Activated CD8-positive, alpha-beta memory T cell treated with anti-CD3 and anti-CD28 coated beads, Interleukin-2, amount 50 U/mL, for 1 hour (primary cell): ENCODE data around the gene PKHD1.
"Not testable (repeated sequence)": the region's sequence is repeated elsewhere in the genome, so short reads cannot be mapped to it uniquely, and the experiment has no call there.

Experiments used
- DNase-seq: peaks from one replicate; pipeline ENCODE4 v3.0.0-alpha.2; 2020; ENCODE audit errors: extremely low read depth

PKHD1 gene

GRCh38 chr6:51926125-51926524 is 161.3 kb downstream of the PKHD1 start:
- no peak for DNase-seq

GRCh38 chr6:51922479-51922878 is 164.9 kb downstream of the PKHD1 start:
- not testable (repeated sequence) for DNase-seq

DNA sequence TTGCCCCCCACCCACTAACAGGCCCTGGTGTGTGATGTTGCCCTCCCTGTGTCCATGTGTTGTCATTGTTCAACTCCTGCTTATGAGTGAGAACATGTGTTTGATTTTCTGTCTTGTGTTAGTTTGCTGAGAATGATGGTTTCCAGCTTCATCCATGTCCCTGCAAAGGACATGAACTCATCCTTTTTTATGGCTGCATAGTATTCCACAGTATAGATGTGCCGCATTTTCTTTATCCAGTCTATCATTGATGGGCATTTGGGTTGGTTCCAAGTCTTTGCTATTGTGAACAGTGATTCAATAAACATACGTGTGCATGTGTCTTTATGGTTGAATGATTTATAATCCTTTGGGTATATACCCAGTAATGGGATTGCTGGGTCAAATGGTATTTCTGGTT is 169.1 kb downstream of the PKHD1 start:
- DNase-seq: not testable (repeated sequence)

GRCh38 chr6:51915098-51915497 is 172.3 kb downstream of the PKHD1 start:
- DNase-seq: no peak

GRCh38 chr6:51913265-51913664 is 174.1 kb downstream of the PKHD1 start:
- DNase-seq: no peak

GRCh38 chr6:51910851-51911250 is 176.6 kb downstream of the PKHD1 start:
- no peak for DNase-seq

DNA sequence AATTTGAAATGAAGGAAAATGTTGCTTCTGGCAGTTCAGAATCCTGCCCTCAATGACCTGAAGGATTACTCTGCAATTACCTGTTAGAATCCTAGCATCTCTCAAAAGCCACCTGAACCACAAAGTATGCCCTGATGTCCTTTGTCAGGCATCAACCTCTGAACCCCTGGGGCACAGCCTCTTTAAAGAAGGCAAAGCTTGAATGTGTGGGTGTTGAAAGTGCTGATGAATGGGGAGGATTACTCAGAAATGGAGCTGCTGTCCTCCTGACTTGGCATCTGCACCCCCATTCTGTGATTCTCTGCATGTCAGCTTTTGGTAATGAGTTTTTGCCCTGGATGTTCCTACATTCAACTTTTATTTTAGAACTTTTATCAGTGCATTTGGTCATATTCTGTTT is 179.2 kb downstream of the PKHD1 start:
- no peak for DNase-seq

DNA sequence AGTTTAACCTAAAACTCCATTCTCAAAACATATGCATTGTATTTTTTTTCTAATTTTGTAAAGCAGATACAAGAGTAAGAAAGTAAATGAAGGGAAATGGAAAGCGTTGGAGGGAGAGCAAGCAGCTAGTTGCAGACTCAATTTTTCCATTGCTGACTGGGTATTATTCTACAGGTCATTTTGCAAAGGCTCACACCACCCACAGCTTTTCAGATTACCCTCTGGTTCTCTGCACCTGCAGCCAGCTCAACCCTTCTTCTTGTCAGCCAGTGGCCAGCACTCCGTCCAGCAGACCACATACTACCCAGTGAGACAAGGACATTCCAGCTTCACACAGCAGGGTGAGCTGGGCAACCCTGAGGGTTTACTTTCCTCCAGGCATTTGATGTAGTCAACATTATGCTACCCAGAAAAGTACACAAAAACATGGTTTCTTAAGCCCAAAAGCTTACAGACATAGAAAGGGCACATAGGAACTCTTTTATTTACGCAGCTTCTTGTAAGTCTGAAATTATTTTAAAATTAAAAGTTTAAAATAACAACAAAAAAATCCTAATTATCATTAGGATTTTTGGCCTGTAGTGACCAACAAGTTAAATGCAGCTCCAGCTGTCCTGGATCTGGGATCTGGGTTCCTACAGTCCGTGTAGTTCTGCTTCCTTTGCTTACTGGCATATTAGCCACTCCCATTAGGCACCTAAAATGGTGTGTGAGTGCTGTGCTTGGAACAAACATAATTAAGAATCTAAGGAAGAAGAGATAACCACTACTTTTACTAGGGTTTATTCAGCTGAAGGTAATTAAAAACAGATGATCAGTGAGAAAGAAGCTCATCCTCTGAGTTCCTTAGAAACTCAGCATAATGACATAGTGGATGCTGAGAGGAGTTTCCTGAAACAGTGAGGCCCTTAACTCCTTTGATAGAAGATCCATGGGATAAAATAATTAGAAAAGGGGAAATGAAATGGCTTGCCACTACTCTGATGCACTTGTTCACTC is 185.3 kb downstream of the PKHD1 start:
- DNase-seq: no peak

- no peak for DNase-seq
Observed at GRCh38 chr6:51893366-51893765, 194.0 kb downstream of the PKHD1 start.

DNA sequence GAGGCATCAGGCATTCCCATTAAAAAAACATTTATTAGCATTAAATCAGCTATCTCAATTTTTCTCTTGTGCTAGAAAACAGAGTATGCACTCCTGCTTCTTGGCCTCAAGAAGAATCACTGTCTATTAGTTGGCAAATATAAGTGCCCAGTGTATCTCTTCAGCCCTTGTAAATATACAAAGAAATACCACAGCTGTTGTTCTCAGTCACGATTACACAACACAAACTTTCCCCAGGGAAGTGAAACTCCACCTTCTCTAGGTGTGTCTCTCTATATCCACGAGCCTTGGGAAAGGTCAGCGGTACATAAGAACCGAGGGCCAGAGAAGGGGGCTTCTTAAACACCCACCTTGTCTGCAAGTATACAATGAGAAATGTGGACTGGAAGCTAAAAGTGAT is 194.7 kb downstream of the PKHD1 start:
- no peak for DNase-seq

DNA sequence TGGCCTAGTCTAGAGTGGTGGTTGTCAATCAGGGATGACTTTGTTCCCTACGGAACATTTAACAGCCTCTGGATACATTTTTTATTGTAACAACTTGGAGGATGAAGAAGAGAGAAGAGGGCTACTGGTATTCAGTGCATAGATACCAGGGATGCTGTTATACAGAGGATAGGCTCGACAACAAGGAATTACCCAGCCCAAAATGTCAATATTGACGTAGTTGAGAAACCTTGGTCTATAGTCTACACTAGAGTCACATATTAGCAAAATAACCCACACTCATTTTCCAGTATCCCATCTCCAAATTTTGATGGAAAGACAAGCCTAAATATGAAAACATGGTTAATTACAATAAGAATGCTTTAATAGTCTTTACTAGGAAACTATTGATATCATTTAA is 195.1 kb downstream of the PKHD1 start:
- DNase-seq: no peak

- no peak for DNase-seq
Observed at GRCh38 chr6:51891784-51892183, 195.6 kb downstream of the PKHD1 start.

DNA sequence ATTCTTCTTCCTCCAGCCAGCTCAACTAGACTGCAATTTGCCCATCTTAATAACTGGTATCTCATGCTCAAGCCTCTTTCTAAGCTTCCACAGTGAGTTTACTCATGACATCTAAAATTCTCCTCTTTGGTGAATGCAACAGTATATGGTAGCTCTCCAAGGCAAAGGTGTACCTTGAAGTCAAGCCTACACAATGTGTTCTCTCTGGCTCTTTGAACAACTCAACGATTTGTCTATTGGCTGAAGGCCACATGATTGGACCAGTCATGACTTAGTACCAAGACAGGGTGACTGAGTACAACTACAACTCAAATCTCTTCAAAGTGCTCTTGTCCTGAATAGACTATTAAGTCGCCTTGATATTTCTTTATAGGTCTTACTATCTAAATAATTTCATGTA is 199.6 kb downstream of the PKHD1 start:
- no peak for DNase-seq

GRCh38 chr6:51885957-51886356 is 201.5 kb downstream of the PKHD1 start:
- DNase-seq: no peak

DNA sequence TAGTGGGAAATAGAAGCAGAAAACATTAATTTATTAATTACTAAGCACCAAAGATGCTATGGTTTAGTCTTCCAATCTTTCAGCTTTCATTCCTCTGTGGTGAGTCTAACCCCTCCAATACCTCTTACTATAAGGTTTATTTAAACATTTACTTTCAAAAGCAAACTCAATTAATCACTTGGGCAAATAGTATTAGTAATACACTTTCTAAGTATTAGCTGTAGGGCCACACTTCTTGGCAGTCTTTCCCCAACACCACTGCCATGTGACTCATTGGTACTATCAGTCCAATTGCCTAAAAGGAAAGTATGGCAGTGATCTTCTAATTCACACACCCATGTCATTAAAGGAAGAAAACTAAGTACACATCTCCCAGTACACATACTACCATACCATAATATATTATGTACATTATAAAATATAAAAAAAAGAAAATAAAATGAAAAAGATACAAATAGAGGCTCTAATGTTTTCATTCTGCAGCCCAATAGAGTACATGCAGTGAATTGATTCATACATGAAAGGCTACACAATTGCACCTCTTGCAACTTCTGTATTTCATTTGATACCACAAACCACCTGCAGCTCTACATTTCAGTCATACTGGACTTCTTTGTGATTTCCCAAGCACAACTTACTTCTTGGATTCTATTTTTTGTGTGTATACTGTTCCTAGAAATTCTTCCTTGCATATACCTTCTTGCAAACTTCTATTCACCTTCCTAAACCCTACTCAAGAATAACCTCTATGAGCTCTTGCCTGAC is 218.6 kb downstream of the PKHD1 start:
- DNase-seq: no peak

- DNase-seq: no peak
Observed at GRCh38 chr6:51866867-51867266, 220.5 kb downstream of the PKHD1 start.

GRCh38 chr6:51865996-51866395 is 221.4 kb downstream of the PKHD1 start:
- no peak for DNase-seq

GRCh38 chr6:51865176-51865575 is 222.2 kb downstream of the PKHD1 start:
- no peak for DNase-seq

DNA sequence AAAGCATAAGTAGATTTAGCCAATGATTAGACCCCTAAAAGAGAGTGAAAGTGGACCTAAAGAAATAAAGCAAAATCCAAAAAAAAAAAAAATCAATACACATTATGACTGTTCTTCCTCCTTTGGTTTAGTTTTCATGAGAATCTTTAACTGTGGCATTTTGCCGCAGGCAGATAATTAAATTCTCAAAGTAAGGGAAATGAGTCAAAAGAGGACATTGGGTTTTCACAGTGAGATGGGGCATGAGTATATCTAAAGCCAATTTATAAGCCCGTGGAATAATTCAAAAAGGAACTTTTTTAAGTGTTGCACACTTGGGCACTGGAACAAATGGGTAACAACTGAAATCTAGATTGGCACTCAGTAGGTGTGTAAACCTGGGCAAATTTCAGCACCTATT is 230.3 kb downstream of the PKHD1 start:
- DNase-seq: no peak

DNA sequence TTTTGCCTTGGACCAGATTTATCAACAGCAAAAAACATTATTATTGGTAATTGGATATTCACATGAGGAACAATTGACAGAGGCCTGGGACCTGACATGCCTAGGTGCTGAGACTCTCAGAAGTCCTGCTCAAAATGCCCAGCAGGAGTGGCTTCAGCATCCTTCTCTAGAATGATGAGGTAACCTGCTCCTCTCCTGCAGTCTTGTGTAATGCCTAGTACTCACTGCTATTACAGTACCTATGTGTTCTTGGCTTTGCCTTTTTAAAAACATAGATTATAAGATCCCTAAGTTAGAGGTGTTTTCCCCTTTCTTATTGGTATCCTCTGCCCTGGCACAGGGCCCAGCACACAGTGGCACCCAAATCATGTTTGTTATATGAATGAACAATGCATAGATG is 230.9 kb downstream of the PKHD1 start:
- no peak for DNase-seq

- no peak for DNase-seq
Observed at GRCh38 chr6:51855310-51856082, 231.9 kb downstream of the PKHD1 start.

GRCh38 chr6:51854876-51855275 is 232.5 kb downstream of the PKHD1 start:
- DNase-seq: no peak
